Retinal pigment epithelial cell (primary cell): ENCODE results near the gene NCKAP5L.
A peak's percentile ranks its signal among the peaks of the same experiment; 100 is the strongest.
"Not testable (repeated sequence)": the region's sequence is repeated elsewhere in the genome, so short reads cannot be mapped to it uniquely, and the experiment has no call there.

Source experiments
- DNase-seq: peaks from one replicate; pipeline ENCODE4 v3.0.0-alpha.2; 2010; ENCODE audit warnings: low read depth
- H3K4me3 ChIP-seq: 2 replicates; pipeline ENCODE4 v1.5.1; 2011; ENCODE audit warnings: mild to moderate bottlenecking, low read length, control low read depth, moderate library complexity
- CTCF ChIP-seq: conservative IDR thresholded peaks from 2 replicates; pipeline ENCODE4 v1.5.1; 2011; ENCODE audit warnings: low read depth, low read length, control low read depth, inconsistent platforms

Gene NCKAP5L

DNA sequence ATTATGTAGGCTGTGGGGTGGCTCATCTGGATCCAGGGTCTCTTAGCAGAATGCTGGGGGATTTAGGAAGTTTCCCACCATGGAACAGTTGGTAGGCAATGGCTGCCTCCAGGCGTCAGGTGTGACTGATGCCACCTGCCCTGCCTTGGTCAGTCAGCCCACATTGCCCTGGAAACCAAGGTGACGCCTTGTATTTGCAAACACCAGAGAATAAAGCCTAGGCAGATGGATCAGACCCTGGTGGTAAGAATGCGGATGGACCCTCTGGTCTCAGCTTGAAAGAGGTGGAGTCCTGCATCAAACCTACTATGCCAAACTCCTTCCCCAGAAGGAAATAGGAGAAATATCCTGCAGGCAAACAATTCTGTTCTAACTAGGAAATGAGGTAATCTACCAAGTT lies 38.2 kb downstream of the NCKAP5L start:
- no peak for DNase-seq
- peak; percentile 8 for TF ChIP-seq CTCF
- no peak overlapping the region for H3K4me3 ChIP-seq

DNA sequence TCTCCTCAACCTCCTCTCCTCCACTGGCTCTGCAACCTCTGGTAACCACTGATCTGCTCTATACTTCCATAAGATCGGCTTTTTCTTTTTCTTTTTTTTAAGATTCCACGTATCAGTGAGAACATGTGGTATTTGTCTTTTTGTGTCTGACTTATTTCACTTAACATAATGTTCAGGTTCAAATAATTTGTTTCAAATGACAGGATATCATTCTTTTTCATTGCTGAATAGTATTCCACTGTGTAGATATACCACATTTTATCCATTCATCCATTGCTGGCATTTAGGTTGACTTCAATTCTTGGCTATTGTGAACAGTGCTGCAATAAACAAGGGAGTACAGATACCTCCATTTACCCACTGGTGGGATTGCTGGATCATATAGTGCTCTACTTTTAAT lies 40.5 kb downstream of the NCKAP5L start:
- no peak overlapping the region for H3K4me3 ChIP-seq
- no peak for TF ChIP-seq CTCF
- DNase-seq, result no peak

- TF ChIP-seq CTCF, result no peak
- DNase-seq, result no peak
Observed at GRCh38 chr12:49784756-49785409, 43.3 kb downstream of the NCKAP5L start.

GRCh38 chr12:49783917-49784676 lies 44.1 kb downstream of the NCKAP5L start:
- peak; percentile 13 for DNase-seq
- no peak for TF ChIP-seq CTCF
- H3K4me3 ChIP-seq, result no peak overlapping the region

More at GRCh38 chr12:49784756-49785409, 43.3 kb downstream of the NCKAP5L start:
- H3K4me3 ChIP-seq, result no peak overlapping the region

- H3K4me3 ChIP-seq, DNase-seq: not testable (repeated sequence)
Observed at GRCh38 chr12:49780914-49781313, 47.3 kb downstream of the NCKAP5L start.

DNA sequence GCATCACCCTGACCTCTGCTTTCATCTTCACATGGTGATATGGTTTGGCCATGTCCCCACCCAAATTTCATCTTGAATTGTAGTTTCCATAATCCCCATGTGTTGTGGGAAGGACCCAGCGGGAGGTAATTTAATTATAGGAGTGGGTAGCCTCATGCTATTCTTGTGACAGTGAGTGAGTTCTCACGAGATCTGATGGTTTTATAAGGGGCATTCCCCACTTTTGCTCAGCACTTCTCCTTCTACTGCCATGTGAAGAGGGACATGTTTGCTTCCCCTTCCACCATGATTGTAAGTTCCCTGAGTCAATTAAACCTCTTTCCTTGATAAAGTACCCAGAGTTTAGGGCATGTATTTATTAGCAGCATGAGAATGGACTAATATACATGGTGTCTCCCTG lies 48.6 kb downstream of the NCKAP5L start:
- TF ChIP-seq CTCF, result no peak
- DNase-seq, result no peak
- no peak overlapping the region for H3K4me3 ChIP-seq

DNA sequence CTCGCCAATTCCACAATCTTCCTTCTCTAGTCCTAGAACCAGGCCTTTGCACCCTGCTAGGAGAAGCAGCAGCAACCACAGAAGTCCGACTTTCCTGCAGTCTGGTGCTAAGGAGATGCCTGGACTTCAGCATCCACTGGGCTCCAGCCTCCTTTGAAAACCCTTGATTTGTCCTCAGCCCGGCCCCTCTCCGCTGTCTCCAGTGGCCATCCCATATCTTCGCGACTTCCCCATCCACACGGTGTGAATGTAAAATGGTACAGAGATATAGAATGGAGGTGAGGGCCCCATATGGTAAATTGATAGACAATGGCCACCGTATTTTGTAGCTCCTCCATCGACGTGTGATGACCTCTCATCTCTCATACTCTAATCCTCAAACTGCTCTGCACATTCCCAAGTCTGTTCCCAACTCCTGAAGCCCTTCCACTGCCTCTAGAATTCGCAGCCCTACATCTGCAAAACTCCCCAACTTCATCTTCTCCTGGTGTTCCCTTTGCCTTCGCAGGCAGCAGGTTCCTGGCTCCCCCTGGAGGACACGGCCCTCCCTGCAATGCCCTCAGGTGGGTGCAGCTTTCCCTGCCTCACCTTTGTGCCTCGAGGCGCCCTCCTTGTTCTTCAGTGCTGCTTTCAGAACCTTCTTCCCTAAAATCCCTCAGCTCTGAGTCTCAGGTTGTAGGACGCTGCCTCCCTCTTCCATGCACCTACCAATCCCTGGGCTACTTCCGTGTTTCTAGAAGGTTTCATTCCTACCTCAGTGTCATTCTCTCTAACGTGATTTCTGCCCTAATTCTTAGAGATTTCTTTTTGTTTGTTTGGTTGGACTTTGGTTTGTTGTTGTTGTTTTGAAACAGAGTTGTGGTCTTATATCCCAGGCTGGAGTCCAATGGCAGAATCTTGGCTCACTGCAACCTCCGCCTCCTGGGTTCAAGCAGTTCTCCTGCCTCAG lies 50.1 kb downstream of the NCKAP5L start:
- DNase-seq, result no peak
- peak; percentile 98 for TF ChIP-seq CTCF
- H3K4me3 ChIP-seq, result no peak overlapping the region
